ENCODE results near the gene SNRPE.

DNA sequence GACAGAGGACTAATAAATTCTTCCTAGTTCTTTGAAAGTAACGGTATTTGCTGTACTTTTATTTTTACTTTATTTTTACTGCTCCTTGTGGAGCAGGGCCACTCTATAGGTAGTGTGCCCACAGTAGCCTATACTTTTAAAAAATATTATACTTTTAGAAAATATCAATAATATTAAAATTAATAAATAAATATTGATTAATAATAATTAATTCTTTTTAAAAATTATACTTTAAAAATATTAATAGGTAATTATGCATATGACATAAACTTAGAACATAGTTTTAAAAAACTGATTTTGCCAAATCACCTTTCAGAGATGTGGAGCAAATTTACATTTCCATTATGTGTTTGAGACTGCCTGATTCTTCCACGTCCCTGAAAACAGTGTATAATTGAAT is 35.2 kb upstream of the SNRPE start:
- TF ChIP-seq KAT8 (CRISPR knock-in tag; IDR thresholded peaks at IDR 0.05) (no peak), CAMTA2 (CRISPR knock-in tag; IDR thresholded peaks at IDR 0.05; ENCODE audit: borderline replicate concordance) (no peak), EHMT2 (IDR thresholded peaks at IDR 0.05; ENCODE audit: borderline replicate concordance, low read depth, low read length) (no peak), HOXA3 (CRISPR knock-in tag; IDR thresholded peaks at IDR 0.05) (no peak), CENPX (CRISPR knock-in tag; IDR thresholded peaks at IDR 0.05) (no peak), MTF1 (CRISPR knock-in tag; IDR thresholded peaks at IDR 0.05) (no peak), SRF (IDR thresholded peaks at IDR 0.05; ENCODE audit: low read depth, low read length) (no peak)
- TF ChIP-seq, protein P1, sequence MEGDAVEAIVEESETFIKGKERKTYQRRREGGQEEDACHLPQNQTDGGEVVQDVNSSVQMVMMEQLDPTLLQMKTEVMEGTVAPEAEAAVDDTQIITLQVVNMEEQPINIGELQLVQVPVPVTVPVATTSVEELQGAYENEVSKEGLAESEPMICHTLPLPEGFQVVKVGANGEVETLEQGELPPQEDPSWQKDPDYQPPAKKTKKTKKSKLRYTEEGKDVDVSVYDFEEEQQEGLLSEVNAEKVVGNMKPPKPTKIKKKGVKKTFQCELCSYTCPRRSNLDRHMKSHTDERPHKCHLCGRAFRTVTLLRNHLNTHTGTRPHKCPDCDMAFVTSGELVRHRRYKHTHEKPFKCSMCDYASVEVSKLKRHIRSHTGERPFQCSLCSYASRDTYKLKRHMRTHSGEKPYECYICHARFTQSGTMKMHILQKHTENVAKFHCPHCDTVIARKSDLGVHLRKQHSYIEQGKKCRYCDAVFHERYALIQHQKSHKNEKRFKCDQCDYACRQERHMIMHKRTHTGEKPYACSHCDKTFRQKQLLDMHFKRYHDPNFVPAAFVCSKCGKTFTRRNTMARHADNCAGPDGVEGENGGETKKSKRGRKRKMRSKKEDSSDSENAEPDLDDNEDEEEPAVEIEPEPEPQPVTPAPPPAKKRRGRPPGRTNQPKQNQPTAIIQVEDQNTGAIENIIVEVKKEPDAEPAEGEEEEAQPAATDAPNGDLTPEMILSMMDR (CRISPR knock-in tag; IDR thresholded peaks at IDR 0.05) = no peak

All from HepG2 (cell line).